Measurements from ENCODE around the gene TPRX2.
"Not testable (repeated sequence)": the region's sequence is repeated elsewhere in the genome, so short reads cannot be mapped to it uniquely, and the experiment has no call there.

Gene TPRX2

GRCh38 chr19:47861630-47862029 is 2.6 kb downstream of the TPRX2 start:
- DNase-seq (ENCODE audit: low spot score), result no peak

GRCh38 chr19:47863514-47863936 is 4.5 kb downstream of the TPRX2 start:
- peak; percentile 53 for DNase-seq (ENCODE audit: low spot score)

GRCh38 chr19:47865166-47865565 is 6.1 kb downstream of the TPRX2 start:
- DNase-seq (ENCODE audit: low spot score), result no peak

- DNase-seq (ENCODE audit: low spot score), result no peak
Measured at GRCh38 chr19:47878906-47879305, 19.9 kb downstream of the TPRX2 start.

GRCh38 chr19:47879385-47879784 is 20.4 kb downstream of the TPRX2 start:
- not testable (repeated sequence) for DNase-seq (ENCODE audit: low spot score)

GRCh38 chr19:47881757-47882156 is 22.7 kb downstream of the TPRX2 start:
- no peak for DNase-seq (ENCODE audit: low spot score)

- DNase-seq (ENCODE audit: low spot score), result no peak
Measured at GRCh38 chr19:47882890-47883289, 23.9 kb downstream of the TPRX2 start.

- DNase-seq (ENCODE audit: low spot score), result no peak
Measured at GRCh38 chr19:47885067-47885463, 26.0 kb downstream of the TPRX2 start.

GRCh38 chr19:47886010-47886559 is 27.1 kb downstream of the TPRX2 start, which contains the start of gene SULT2A1:
TSS of gene SULT2A1 (minus strand) at chr19:47886315. CDS start at chr19:47886257, 58 bp downstream.
- DNase-seq (ENCODE audit: low spot score), result no peak

- no peak for DNase-seq (ENCODE audit: low spot score)
Measured at GRCh38 chr19:47890865-47891621, 32.0 kb downstream of the TPRX2 start.

GRCh38 chr19:47891622-47891922 is 32.5 kb downstream of the TPRX2 start:
- no peak for DNase-seq (ENCODE audit: low spot score)

- DNase-seq (ENCODE audit: low spot score), result no peak
Measured at GRCh38 chr19:47891923-47892666, 33.1 kb downstream of the TPRX2 start.

GRCh38 chr19:47895165-47895782 is 36.2 kb downstream of the TPRX2 start:
- DNase-seq (ENCODE audit: low spot score), result no peak

GRCh38 chr19:47896019-47896418 is 37.0 kb downstream of the TPRX2 start:
- no peak for DNase-seq (ENCODE audit: low spot score)

- no peak for DNase-seq (ENCODE audit: low spot score)
Measured at GRCh38 chr19:47896773-47897172, 37.7 kb downstream of the TPRX2 start.

GRCh38 chr19:47897861-47898260 is 38.8 kb downstream of the TPRX2 start:
- DNase-seq (ENCODE audit: low spot score), result no peak

- DNase-seq (ENCODE audit: low spot score), result no peak
Measured at GRCh38 chr19:47899335-47899734, 40.3 kb downstream of the TPRX2 start.

- DNase-seq (ENCODE audit: low spot score), result no peak
Measured at GRCh38 chr19:47901370-47901769, 42.3 kb downstream of the TPRX2 start.

- not testable (repeated sequence) for DNase-seq (ENCODE audit: low spot score)
Measured at GRCh38 chr19:47909350-47909749, 50.3 kb downstream of the TPRX2 start.

GRCh38 chr19:47910191-47910590 is 51.2 kb downstream of the TPRX2 start:
- not testable (repeated sequence) for DNase-seq (ENCODE audit: low spot score)

Measured in putamen (tissue), 1 donor.